GM23338 (cell line): Measurements from ENCODE around the gene ERBB4. TPM values are rescaled to one million over a fixed set of nuclear protein-coding genes. Genes with fewer than 3 reads are reported as not detected.

Experiments
- ATAC-seq: fragments of 200-7000 bp; cut with Tn5 transposase; 3 replicates; pipeline ENCODE4 v1.9.1; 2020
- DNase-seq: peaks from one replicate; pipeline ENCODE4 v3.0.0-alpha.2; 2015; ENCODE audit warnings: low spot score
- H2AFZ ChIP-seq: fragments of 200-600 bp; sonication (generic); 2 replicates; pipeline ENCODE4 v1.8.0; 2016; ENCODE audit warnings: antibody characterized with exemption, mild to moderate bottlenecking, moderate library complexity
- H3F3A ChIP-seq: fragments of 200-600 bp; sonication (generic); replicated peaks from 2 replicates; pipeline ENCODE4 v1.8.0; 2017; ENCODE audit warnings: antibody characterized with exemption, mixed run types, low read depth
- H3K27ac ChIP-seq: fragments of 200-600 bp; sonication (generic); 2 replicates; pipeline ENCODE4 v1.6.1; 2016; ENCODE audit warnings: low read depth
- H3K27me3 ChIP-seq: fragments of 200-600 bp; sonication (generic); 2 replicates; pipeline ENCODE4 v1.8.0; 2016; ENCODE audit warnings: mild to moderate bottlenecking, mixed run types, moderate library complexity; ENCODE audit not compliant: insufficient read depth
- H3K36me3 ChIP-seq: fragments of 200-600 bp; sonication (generic); 2 replicates; pipeline ENCODE4 v1.8.0; 2016; ENCODE audit warnings: mild to moderate bottlenecking; ENCODE audit not compliant: insufficient read depth
- H3K4me1 ChIP-seq: fragments of 200-600 bp; sonication (generic); 2 replicates; pipeline ENCODE4 v1.8.0; 2016; ENCODE audit warnings: mild to moderate bottlenecking, moderate library complexity; ENCODE audit not compliant: insufficient read depth
- H3K4me2 ChIP-seq: fragments of 200-600 bp; sonication (generic); 2 replicates; pipeline ENCODE4 v1.7.1; 2017; ENCODE audit warnings: mixed run types
- H3K4me3 ChIP-seq: fragments of 200-600 bp; sonication (generic); 2 replicates; pipeline ENCODE4 v1.6.1; 2016; ENCODE audit warnings: mixed run types
- H3K79me2 ChIP-seq: fragments of 200-600 bp; sonication (generic); replicated peaks from 2 replicates; pipeline ENCODE4 v1.8.0; 2017; ENCODE audit warnings: mild to moderate bottlenecking; ENCODE audit not compliant: insufficient read depth
- H3K9me2 ChIP-seq: fragments of 200-600 bp; sonication (generic); 2 replicates; pipeline ENCODE4 v1.8.0; 2017; ENCODE audit not compliant: insufficient read depth
- H4K20me1 ChIP-seq: fragments of 200-600 bp; sonication (generic); replicated peaks from 2 replicates; pipeline ENCODE4 v1.8.0; 2017; ENCODE audit warnings: mild to moderate bottlenecking; ENCODE audit not compliant: insufficient read depth
- H3K27ac Mint-ChIP-seq: 2 replicates; pipeline ENCODE4 v1.8.0; 2020; ENCODE audit warnings: inconsistent platforms, mild to moderate bottlenecking, moderate library complexity, mixed read lengths
- H3K27me3 Mint-ChIP-seq: 3 replicates; pipeline ENCODE4 v1.8.0; 2022; ENCODE audit warnings: low read depth, mild to moderate bottlenecking, moderate library complexity, mixed read lengths, inconsistent platforms; ENCODE audit not compliant: insufficient read depth, poor library complexity
- H3K36me3 Mint-ChIP-seq: 3 replicates; pipeline ENCODE4 v1.8.0; 2021; ENCODE audit warnings: low read depth, mild to moderate bottlenecking, inconsistent platforms, moderate library complexity, mixed read lengths
- H3K4me1 Mint-ChIP-seq: 3 replicates; pipeline ENCODE4 v1.8.0; 2020; ENCODE audit warnings: mild to moderate bottlenecking, inconsistent platforms, mixed read lengths
- H3K4me3 Mint-ChIP-seq: 3 replicates; pipeline ENCODE4 v1.8.0; 2021; ENCODE audit warnings: moderate library complexity, mild to moderate bottlenecking, inconsistent platforms, mixed read lengths
- H3K9me3 Mint-ChIP-seq: 3 replicates; pipeline ENCODE4 v1.8.0; 2020; ENCODE audit warnings: moderate library complexity, mild to moderate bottlenecking, inconsistent platforms, mixed read lengths
- ETS1 ChIP-seq: IDR thresholded peaks from 2 replicates; pipeline ENCODE4 v1.6.1; 2016; ENCODE audit warnings: antibody characterized with exemption
- EZH2 ChIP-seq: fragments of 200-600 bp; sonication (generic); IDR thresholded peaks from one replicate; pipeline ENCODE4 v1.8.0; 2017; ENCODE audit warnings: antibody characterized with exemption, mild to moderate bottlenecking, low read depth; ENCODE audit not compliant: unreplicated experiment
- ZNF114 ChIP-seq: fragments of 250-450 bp; sonication (Bioruptor Pico); IDR thresholded peaks from 2 replicates; pipeline ENCODE4 v1.5.0; 2020; ENCODE audit warnings: mild to moderate bottlenecking, moderate library complexity
- polyA plus RNA-seq: library from polyadenylated mRNA; unstranded; fragments of >200 nt; fragmentation: Nextera tagmentation; extraction: Ambion mirVana; gene quantifications from 2 replicates; pipeline ENCODE4 v1.2.1, GENCODE V29; 2016
- total RNA-seq: library from RNA; depleted of rRNA; stranded (reverse); fragments of >200 nt; shearing (Covaris generic); gene quantifications from 2 replicates; pipeline ENCODE4 v1.2.3, GENCODE V29; 2014
- TF ChIP-seq, protein P1 (sequence below): fragments of 250-450 bp; sonication (Bioruptor Pico); IDR thresholded peaks from 2 replicates; pipeline ENCODE4 v1.5.0; 2020; ENCODE audit warnings: mild to moderate bottlenecking, moderate library complexity

The ERBB4 gene
- total and polyA plus RNA-seq, 2 experiments from 2014 or later = 0.73 to 1.1 TPM

GRCh38 chr2:212119591-212119990 lies 419.0 kb downstream of the ERBB4 start (continued):
- TF ChIP-seq, protein P1, sequence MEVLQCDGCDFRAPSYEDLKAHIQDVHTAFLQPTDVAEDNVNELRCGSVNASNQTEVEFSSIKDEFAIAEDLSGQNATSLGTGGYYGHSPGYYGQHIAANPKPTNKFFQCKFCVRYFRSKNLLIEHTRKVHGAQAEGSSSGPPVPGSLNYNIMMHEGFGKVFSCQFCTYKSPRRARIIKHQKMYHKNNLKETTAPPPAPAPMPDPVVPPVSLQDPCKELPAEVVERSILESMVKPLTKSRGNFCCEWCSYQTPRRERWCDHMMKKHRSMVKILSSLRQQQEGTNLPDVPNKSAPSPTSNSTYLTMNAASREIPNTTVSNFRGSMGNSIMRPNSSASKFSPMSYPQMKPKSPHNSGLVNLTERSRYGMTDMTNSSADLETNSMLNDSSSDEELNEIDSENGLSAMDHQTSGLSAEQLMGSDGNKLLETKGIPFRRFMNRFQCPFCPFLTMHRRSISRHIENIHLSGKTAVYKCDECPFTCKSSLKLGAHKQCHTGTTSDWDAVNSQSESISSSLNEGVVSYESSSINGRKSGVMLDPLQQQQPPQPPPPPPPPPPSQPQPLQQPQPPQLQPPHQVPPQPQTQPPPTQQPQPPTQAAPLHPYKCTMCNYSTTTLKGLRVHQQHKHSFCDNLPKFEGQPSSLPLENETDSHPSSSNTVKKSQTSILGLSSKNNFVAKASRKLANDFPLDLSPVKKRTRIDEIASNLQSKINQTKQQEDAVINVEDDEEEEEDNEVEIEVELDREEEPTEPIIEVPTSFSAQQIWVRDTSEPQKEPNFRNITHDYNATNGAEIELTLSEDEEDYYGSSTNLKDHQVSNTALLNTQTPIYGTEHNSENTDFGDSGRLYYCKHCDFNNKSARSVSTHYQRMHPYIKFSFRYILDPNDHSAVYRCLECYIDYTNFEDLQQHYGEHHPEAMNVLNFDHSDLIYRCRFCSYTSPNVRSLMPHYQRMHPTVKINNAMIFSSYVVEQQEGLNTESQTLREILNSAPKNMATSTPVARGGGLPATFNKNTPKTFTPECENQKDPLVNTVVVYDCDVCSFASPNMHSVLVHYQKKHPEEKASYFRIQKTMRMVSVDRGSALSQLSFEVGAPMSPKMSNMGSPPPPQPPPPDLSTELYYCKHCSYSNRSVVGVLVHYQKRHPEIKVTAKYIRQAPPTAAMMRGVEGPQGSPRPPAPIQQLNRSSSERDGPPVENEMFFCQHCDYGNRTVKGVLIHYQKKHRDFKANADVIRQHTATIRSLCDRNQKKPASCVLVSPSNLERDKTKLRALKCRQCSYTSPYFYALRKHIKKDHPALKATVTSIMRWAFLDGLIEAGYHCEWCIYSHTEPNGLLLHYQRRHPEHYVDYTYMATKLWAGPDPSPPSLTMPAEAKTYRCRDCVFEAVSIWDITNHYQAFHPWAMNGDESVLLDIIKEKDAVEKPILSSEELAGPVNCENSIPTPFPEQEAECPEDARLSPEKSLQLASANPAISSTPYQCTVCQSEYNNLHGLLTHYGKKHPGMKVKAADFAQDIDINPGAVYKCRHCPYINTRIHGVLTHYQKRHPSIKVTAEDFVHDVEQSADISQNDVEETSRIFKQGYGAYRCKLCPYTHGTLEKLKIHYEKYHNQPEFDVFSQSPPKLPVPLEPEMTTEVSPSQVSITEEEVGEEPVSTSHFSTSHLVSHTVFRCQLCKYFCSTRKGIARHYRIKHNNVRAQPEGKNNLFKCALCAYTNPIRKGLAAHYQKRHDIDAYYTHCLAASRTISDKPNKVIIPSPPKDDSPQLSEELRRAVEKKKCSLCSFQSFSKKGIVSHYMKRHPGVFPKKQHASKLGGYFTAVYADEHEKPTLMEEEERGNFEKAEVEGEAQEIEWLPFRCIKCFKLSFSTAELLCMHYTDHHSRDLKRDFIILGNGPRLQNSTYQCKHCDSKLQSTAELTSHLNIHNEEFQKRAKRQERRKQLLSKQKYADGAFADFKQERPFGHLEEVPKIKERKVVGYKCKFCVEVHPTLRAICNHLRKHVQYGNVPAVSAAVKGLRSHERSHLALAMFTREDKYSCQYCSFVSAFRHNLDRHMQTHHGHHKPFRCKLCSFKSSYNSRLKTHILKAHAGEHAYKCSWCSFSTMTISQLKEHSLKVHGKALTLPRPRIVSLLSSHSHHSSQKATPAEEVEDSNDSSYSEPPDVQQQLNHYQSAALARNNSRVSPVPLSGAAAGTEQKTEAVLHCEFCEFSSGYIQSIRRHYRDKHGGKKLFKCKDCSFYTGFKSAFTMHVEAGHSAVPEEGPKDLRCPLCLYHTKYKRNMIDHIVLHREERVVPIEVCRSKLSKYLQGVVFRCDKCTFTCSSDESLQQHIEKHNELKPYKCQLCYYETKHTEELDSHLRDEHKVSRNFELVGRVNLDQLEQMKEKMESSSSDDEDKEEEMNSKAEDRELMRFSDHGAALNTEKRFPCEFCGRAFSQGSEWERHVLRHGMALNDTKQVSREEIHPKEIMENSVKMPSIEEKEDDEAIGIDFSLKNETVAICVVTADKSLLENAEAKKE (CRISPR knock-in tag) = no peak
- TF ChIP-seq EZH2 (no peak), ETS1 (no peak)

DNA sequence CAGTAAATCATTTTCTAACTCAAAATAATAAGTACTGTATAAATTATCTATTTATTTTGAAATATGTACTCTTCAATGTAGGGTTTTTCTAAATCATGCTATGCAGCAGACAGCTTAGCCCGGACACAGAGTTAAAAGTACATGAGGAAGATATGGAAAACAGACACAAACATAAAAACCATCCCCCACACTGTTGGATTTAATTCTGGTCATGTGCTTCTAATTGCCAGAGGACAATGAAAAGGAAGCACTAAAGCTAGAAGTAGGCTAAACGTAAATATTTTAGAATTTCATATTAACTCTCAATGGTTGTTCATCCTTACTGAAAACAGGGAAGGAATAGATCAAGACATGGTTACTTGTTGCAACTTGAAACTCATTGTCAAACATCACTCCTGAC lies 420.7 kb downstream of the ERBB4 start:
- H3F3A ChIP-seq = no peaks in the 10 kb centered on the region
- no peak overlapping the region for H3K4me3 ChIP-seq
- H3K4me3 Mint-ChIP-seq = 0 out of 3 replicates have a peak overlapping the region, but pooled peaks have one; percentile 29
- H3K27me3 Mint-ChIP-seq = no peaks in the 10 kb centered on the region
- DNase-seq (no peak), ATAC-seq (no peak)
- no peaks in the 10 kb centered on the region for H3K27me3 ChIP-seq
- no peak overlapping the region for H3K27ac ChIP-seq
- H3K4me2 ChIP-seq = peak overlapping the region; percentile 31
- no peaks in the 10 kb centered on the region for H3K79me2 ChIP-seq
- H3K4me1 ChIP-seq = peaks cover 23% of the 10 kb centered on the region
- H3K9me3 Mint-ChIP-seq = no peaks in the 10 kb centered on the region
- no peaks in the 10 kb centered on the region for H3K36me3 Mint-ChIP-seq
- no peaks in the 10 kb centered on the region for H3K36me3 ChIP-seq
- peaks cover 18% of the 10 kb centered on the region; the same call in 2 of the 3 replicates for H3K4me1 Mint-ChIP-seq
- H2AFZ ChIP-seq = no peak overlapping the region
- peak overlapping the region; percentile 75 for H3K27ac Mint-ChIP-seq
- no peaks in the 10 kb centered on the region for H3K9me2 ChIP-seq
- no peaks in the 10 kb centered on the region for H4K20me1 ChIP-seq
- no peak for TF ChIP-seq ZNF114 (CRISPR knock-in tag)
- TF ChIP-seq, protein P1 (CRISPR knock-in tag) = no peak
